Endothelial cell of umbilical vein (primary cell): ENCODE results near the gene CEBPG. TPM values are rescaled to one million over a fixed set of nuclear protein-coding genes. Genes with fewer than 3 reads are reported as not detected.

Source experiments
- BruUV-seq: library from RNA; stranded (reverse); fragments of 400-500 nt; replicated peaks from 2 replicates; lab custom pipeline; 2021; lab: Mats Ljungman, UMichigan
- CTCF ChIA-PET: fragments of 300-600, 350-600 bp; sonication (Branson Sonifier 250); formaldehyde crosslinking; loops from one replicate; lab custom pipeline; 2021; ENCODE audit warnings: antibody characterized with exemption, inconsistent platforms; lab: Charles Lee
- POLR2A ChIA-PET: fragments of 300-600, 350-600 bp; sonication (Branson Sonifier 250); formaldehyde crosslinking; loops from one replicate; lab custom pipeline; 2021; ENCODE audit warnings: antibody characterized with exemption, inconsistent platforms; lab: Charles Lee
- DNase-seq: peaks from one replicate; pipeline ENCODE4 v3.0.0-alpha.2; 2011; ENCODE audit warnings: low read depth, low spot score
- FAIRE-seq: peaks from 2 replicates; lab custom pipeline; 2011; peaks lifted over from hg19 to GRCh38; lab: Jason Lieb, UNC
- H2AFZ ChIP-seq: 2 replicates; pipeline ENCODE4 v1.6.0; 2012; ENCODE audit warnings: low read depth, low read length, control low read depth, inconsistent platforms
- H3K27ac ChIP-seq: 2 replicates; pipeline ENCODE4 v1.5.1; 2011; ENCODE audit warnings: low read depth, mild to moderate bottlenecking, control low read depth, low read length, moderate library complexity; ENCODE audit not compliant: insufficient read depth
- H3K27me3 ChIP-seq, 2 experiments: 2 replicates each; pipeline versions ENCODE4 v1.6.0 to v1.6.1; 2011; ENCODE audit warnings: low read length in 2 of 2, mixed read lengths in 1 of 2; ENCODE audit not compliant: control insufficient read depth in 2 of 2, insufficient read depth in 2 of 2
- H3K36me3 ChIP-seq, 2 experiments: 2 replicates in 1 of 2; 3 replicates in 1 of 2; pipeline ENCODE4 v1.5.1; 2011; ENCODE audit warnings: low read length in 2 of 2, mild to moderate bottlenecking in 1 of 2, moderate library complexity in 1 of 2; ENCODE audit not compliant: control insufficient read depth in 2 of 2, insufficient read depth in 2 of 2; ENCODE audit errors: extremely low read depth in 1 of 2
- H3K4me1 ChIP-seq: 3 replicates; pipeline ENCODE4 v1.5.1; 2011; ENCODE audit warnings: mild to moderate bottlenecking, low read length; ENCODE audit not compliant: control insufficient read depth, insufficient read depth; ENCODE audit errors: extremely low read depth
- H3K4me2 ChIP-seq: 2 replicates; pipeline ENCODE4 v1.6.1; 2011; ENCODE audit warnings: low read length, control low read depth, mixed read lengths; ENCODE audit not compliant: insufficient read depth
- H3K4me3 ChIP-seq, 3 experiments: fragments of 200-600 bp in 1 of 3; sonication (generic), shearing (Covaris generic) in 1 of 3; replicated peaks in 1 of 3; 2 replicates each; pipeline ENCODE4 v1.5.1; 2011 to 2016; ENCODE audit warnings: control low read depth in 3 of 3, low read length in 3 of 3, mild to moderate bottlenecking in 2 of 3, inconsistent platforms in 1 of 3, low read depth in 1 of 3, moderate library complexity in 1 of 3; ENCODE audit not compliant: insufficient read depth in 1 of 3
- H3K79me2 ChIP-seq: 2 replicates; pipeline ENCODE4 v1.6.0; 2012; ENCODE audit warnings: low read length, inconsistent platforms; ENCODE audit not compliant: control insufficient read depth, insufficient read depth
- H3K9ac ChIP-seq: replicated peaks from 2 replicates; pipeline ENCODE3; 2011; ENCODE audit warnings: low read length, control low read depth; ENCODE audit not compliant: insufficient read depth; ENCODE audit errors: extremely low read depth
- H3K9me1 ChIP-seq: replicated peaks from 3 replicates; pipeline ENCODE4 v1.6.0; 2011; ENCODE audit warnings: mild to moderate bottlenecking, low read length; ENCODE audit not compliant: control insufficient read depth, insufficient read depth; ENCODE audit errors: extremely low read depth
- H3K9me3 ChIP-seq: replicated peaks from 2 replicates; pipeline ENCODE4 v1.5.1; 2012; ENCODE audit warnings: low read length, inconsistent platforms; ENCODE audit not compliant: control insufficient read depth, insufficient read depth
- H4K20me1 ChIP-seq: replicated peaks from 2 replicates; pipeline ENCODE3; 2011; ENCODE audit warnings: mild to moderate bottlenecking, low read length; ENCODE audit not compliant: control insufficient read depth, insufficient read depth; ENCODE audit errors: extremely low read depth
- CTCF ChIP-seq, 2 donors: IDR thresholded peaks; 1 replicate in 1 of 2; 2 replicates in 1 of 2; pipeline ENCODE4 v1.5.1; 2011; ENCODE audit warnings: low read length in 2 of 2, mild to moderate bottlenecking in 2 of 2, moderate library complexity in 2 of 2, control low read depth in 1 of 2, inconsistent platforms in 1 of 2, low read depth in 1 of 2; ENCODE audit not compliant: insufficient read depth in 1 of 2; ENCODE audit errors: extremely low read depth in 1 of 2
- FOS ChIP-seq: IDR thresholded peaks from 2 replicates; pipeline ENCODE4 v1.6.1; 2011; ENCODE audit warnings: mild to moderate bottlenecking, low read length, moderate library complexity, borderline replicate concordance; ENCODE audit not compliant: insufficient read depth
- JUN ChIP-seq: IDR thresholded peaks from 2 replicates; pipeline ENCODE4 v1.6.1; 2011; ENCODE audit warnings: borderline replicate concordance, low read depth; ENCODE audit not compliant: insufficient read length, insufficient read depth
- MAX ChIP-seq: IDR thresholded peaks from 2 replicates; pipeline ENCODE4 v1.6.1; 2011; ENCODE audit not compliant: insufficient read depth, insufficient read length
- MYC ChIP-seq: IDR thresholded peaks from one replicate; pipeline ENCODE4 v1.6.1; 2011; ENCODE audit warnings: mild to moderate bottlenecking, low read depth, low read length
- POLR2A ChIP-seq: IDR thresholded peaks from 2 replicates; pipeline ENCODE4 v1.6.1; 2012; ENCODE audit warnings: low read depth, mild to moderate bottlenecking, control low read depth, low read length
- dilution Hi-C: fragments of 300-500 bp; cut with MboI; formaldehyde crosslinking; loops from one replicate; pipeline ENCODE4 v1.15.0; 2019; ENCODE audit warnings: low sequenced_read_pairs; ENCODE audit not compliant: extremely low pct_ligation_motif_present
- intact Hi-C: fragments of 100-400 bp; cut with micrococcal nuclease; formaldehyde crosslinking; loops from one replicate; pipeline ENCODE4 v1.10.0; 2022
- polyA plus RNA-seq, 4 experiments: library from polyadenylated mRNA; depleted of rRNA in 3 of 4; stranded (reverse) in 3 of 4; unstranded in 1 of 4; fragments of >200 nt; gene quantifications; 2 replicates each; pipeline versions ENCODE4 v1.2.1 to v1.2.3, GENCODE V29; 2011 to 2012; ENCODE audit warnings: missing spikeins in 1 of 4
- total RNA-seq: library from RNA; stranded (reverse); gene quantifications from 2 replicates; pipeline ENCODE4 v1.2.3, GENCODE V29; 2021

Gene CEBPG
- total and polyA plus RNA-seq, 2 donors (not counting 3 experiments of a cell fraction or from before 2014, with no cell fraction given), result 10.2 to 24.6 TPM

GRCh38 chr19:33381101-33381500, 7.6 kb downstream of the CEBPG start:
- BruUV-seq, result no TSS peak
- DNase-seq (no peak), FAIRE-seq (no peak)
- H3K79me2 ChIP-seq, result peaks cover 82% of the 10 kb centered on the region
- H3K27ac ChIP-seq, result no peak overlapping the region
- intact Hi-C loops, result no loop called here
- CTCF ChIA-PET, result interaction anchor here (1.0 to 1.4 kb wide), 2 partner anchors 26 to 397 kb away, joined by 3 to 5 read pairs; no protein-coding TSS in a partner anchor
- no peak overlapping the region for H3K4me2 ChIP-seq
- H3K27me3 ChIP-seq, result no peaks in the 10 kb centered on the region
- dilution Hi-C loops, result no loop called here
- H3K9ac ChIP-seq, result no peak overlapping the region
- peaks cover 22% of the 10 kb centered on the region for H3K4me1 ChIP-seq
- TF ChIP-seq MYC (no peak), FOS (no peak), MAX (no peak), POLR2A (no peak)
- no peak overlapping the region for H2AFZ ChIP-seq
- no peaks in the 10 kb centered on the region for H3K9me1 ChIP-seq
- no peaks in the 10 kb centered on the region for H3K9me3 ChIP-seq
- H3K4me3 ChIP-seq, result no peak overlapping the region
- peaks cover 9% of the 10 kb centered on the region for H4K20me1 ChIP-seq
- peaks cover 5 to 10% of the 10 kb centered on the region in 2 experiments for H3K36me3 ChIP-seq
- POLR2A ChIA-PET, result interaction anchor here (1.1 kb wide), 1 partner anchor 8 kb away, joined by 3 read pairs; the partner anchor contains the start of gene CEBPG

- H3K9me3 ChIP-seq, result no peaks in the 10 kb centered on the region
- DNase-seq (no peak), FAIRE-seq (no peak)
- H3K36me3 ChIP-seq, result peaks cover 5 to 11% of the 10 kb centered on the region in 2 experiments
- H3K4me3 ChIP-seq, result no peak overlapping the region
- H2AFZ ChIP-seq, result no peak overlapping the region
- dilution Hi-C loops, result no loop called here
- peaks cover 78% of the 10 kb centered on the region for H3K79me2 ChIP-seq
- no peaks in the 10 kb centered on the region for H3K27me3 ChIP-seq
- H3K9me1 ChIP-seq, result no peaks in the 10 kb centered on the region
- ChIA-PET CTCF (interaction anchor here (0.9 to 1.4 kb wide), 3 partner anchors 25 to 396 kb away, joined by 3 to 5 read pairs (median 3); no protein-coding TSS in a partner anchor), POLR2A (interaction anchor here (1.1 kb wide), 1 partner anchor 9 kb away, joined by 3 read pairs; the partner anchor contains the start of gene CEBPG)
- BruUV-seq, result no TSS peak
- H3K27ac ChIP-seq, result no peak overlapping the region
- intact Hi-C loops, result no loop called here
- no peak overlapping the region for H3K4me2 ChIP-seq
- no peak for TF ChIP-seq FOS
- no peak for TF ChIP-seq JUN
- no peak for TF ChIP-seq POLR2A
- TF ChIP-seq CTCF (IDR thresholded peaks at IDR 0.05; ENCODE audit: extremely low read depth in 1 of 2, insufficient read depth in 1 of 2, low read depth in 1 of 2, low read length in 2 of 2), result no peak
- no peak overlapping the region for H3K9ac ChIP-seq
- H4K20me1 ChIP-seq, result peaks cover 9% of the 10 kb centered on the region
- peaks cover 13% of the 10 kb centered on the region for H3K4me1 ChIP-seq
These were observed 8.5 kb downstream of the CEBPG start for GRCh38 chr19:33382006-33382405.
